K562 (cell line): ENCODE measurements around the gene ASMTL. TPM values are rescaled to one million over a fixed set of nuclear protein-coding genes. Genes with fewer than 3 reads are reported as not detected.

Experiments used
- AFF4 ChIP-seq: sonication (generic); formaldehyde crosslinking; IDR thresholded peaks from 2 replicates; pipeline ENCODE4 v1.8.0; 2023; ENCODE audit warnings: mild to moderate bottlenecking, missing genetic modification reagents
- MED1 ChIP-seq: sonication (generic); formaldehyde crosslinking; IDR thresholded peaks from 2 replicates; pipeline ENCODE4 v1.8.1; 2023; ENCODE audit warnings: missing genetic modification reagents, borderline replicate concordance
- SAP30 ChIP-seq: fragments of 200-600 bp; sonication (generic); IDR thresholded peaks from 2 replicates; pipeline ENCODE4 v1.6.1; 2012; ENCODE audit warnings: borderline replicate concordance, low read depth, mild to moderate bottlenecking, moderate library complexity, low read length, control low read depth, inconsistent platforms; ENCODE audit not compliant: insufficient read depth, poor library complexity, severe bottlenecking
- SP1 ChIP-seq: sonication (generic); formaldehyde crosslinking; IDR thresholded peaks from 2 replicates; pipeline ENCODE4 v1.8.1; 2022; ENCODE audit warnings: mild to moderate bottlenecking, missing genetic modification reagents
- UBTF ChIP-seq, 2 experiments: IDR thresholded peaks; 2 replicates each; pipeline ENCODE4 v1.6.1; 2012; ENCODE audit warnings: improper control_type of control experiment in 2 of 2, low read depth in 2 of 2, low read length in 2 of 2, borderline replicate concordance in 1 of 2
- ZBTB33 ChIP-seq: sonication (generic); formaldehyde crosslinking; IDR thresholded peaks from 2 replicates; pipeline ENCODE4 v1.8.1; 2023; ENCODE audit warnings: mild to moderate bottlenecking, missing genetic modification reagents
- ZBTB40 ChIP-seq, 2 experiments: fragments of 450-650 bp in 1 of 2; sonication (generic) in 1 of 2; formaldehyde crosslinking in 1 of 2; IDR thresholded peaks; 2 replicates each; pipeline versions ENCODE4 v1.7.1 to v1.9.0; 2016 to 2022; ENCODE audit warnings: inconsistent platforms in 1 of 2, mild to moderate bottlenecking in 1 of 2, missing genetic modification reagents in 1 of 2
- polyA plus RNA-seq, 8 experiments: library from polyadenylated mRNA; depleted of rRNA in 4 of 8; stranded (reverse) in 5 of 8; unstranded in 3 of 8; fragments of >200 nt; fragmentation: Nextera tagmentation in 2 of 8; fragmentation: Illumina TruSeq in 1 of 8; extraction: Ambion mirVana in 2 of 8; extraction: Trizol in 1 of 8; gene quantifications; 2 replicates each; pipeline versions ENCODE4 v1.2.1 to v1.2.3, GENCODE V29; 2011 to 2014; ENCODE audit warnings: inconsistent platforms in 1 of 8, missing spikeins in 1 of 8
- total RNA-seq, 7 experiments: library from RNA; depleted of rRNA in 6 of 7; stranded (reverse); fragments of >200 nt in 6 of 7; fragmentation: Illumina TruSeq in 2 of 7; extraction: Trizol in 2 of 7; gene quantifications; 2 replicates each; pipeline versions ENCODE4 v1.2.1 to v1.2.3, GENCODE V29; 2011 to 2021; ENCODE audit warnings: low replicate concordance in 1 of 7

Gene ASMTL
- total and polyA plus RNA-seq, 9 of the 15 experiments (the other 6 are each of a cell fraction or from before 2014, with no cell fraction given) = 0.56 to 20.6 (median 7.6) TPM

GRCh38 chrX:1391707-1392375 lies 60.9 kb downstream of the ASMTL start, which contains the start of gene SLC25A6 (continued):
- TF ChIP-seq AFF4 (CRISPR knock-in tag) (peak; percentile 84; the same call in 1 of the 2 replicates), ZBTB33 (CRISPR knock-in tag) (no peak), SAP30 (peak; percentile 92), UBTF (IDR thresholded peaks at IDR 0.05; ENCODE audit: borderline replicate concordance in 1 of 2, low read depth in 2 of 2, low read length in 2 of 2) (no peak), SP1 (CRISPR knock-in tag) (no peak; the same call in none of the 2 replicates), ZBTB40 (IDR thresholded peaks at IDR 0.05) (peak; percentile 89), ZBTB40 (CRISPR knock-in tag; IDR thresholded peaks at IDR 0.05) (no peak), MED1 (CRISPR knock-in tag) (no peak)
